ENCODE results near the gene KIAA1217. TPM values are rescaled to one million over a fixed set of nuclear protein-coding genes. Genes with fewer than 3 reads are reported as not detected.

KIAA1217 gene
- total RNA-seq, 1 experiment from 2014 or later, result 23.4 TPM

- TF ChIP-seq ZNF532 (CRISPR knock-in tag; IDR thresholded peaks at IDR 0.05; ENCODE audit: borderline replicate concordance) (no peak), TCF7 (CRISPR knock-in tag; IDR thresholded peaks at IDR 0.05; ENCODE audit: low read depth) (no peak)
Measured at GRCh38 chr10:24375510-24375909, 166.6 kb downstream of the KIAA1217 start (continued).

- CTCF ChIA-PET, result no interaction called here
Measured at GRCh38 chr10:24376731-24377130, 167.8 kb downstream of the KIAA1217 start.

DNA sequence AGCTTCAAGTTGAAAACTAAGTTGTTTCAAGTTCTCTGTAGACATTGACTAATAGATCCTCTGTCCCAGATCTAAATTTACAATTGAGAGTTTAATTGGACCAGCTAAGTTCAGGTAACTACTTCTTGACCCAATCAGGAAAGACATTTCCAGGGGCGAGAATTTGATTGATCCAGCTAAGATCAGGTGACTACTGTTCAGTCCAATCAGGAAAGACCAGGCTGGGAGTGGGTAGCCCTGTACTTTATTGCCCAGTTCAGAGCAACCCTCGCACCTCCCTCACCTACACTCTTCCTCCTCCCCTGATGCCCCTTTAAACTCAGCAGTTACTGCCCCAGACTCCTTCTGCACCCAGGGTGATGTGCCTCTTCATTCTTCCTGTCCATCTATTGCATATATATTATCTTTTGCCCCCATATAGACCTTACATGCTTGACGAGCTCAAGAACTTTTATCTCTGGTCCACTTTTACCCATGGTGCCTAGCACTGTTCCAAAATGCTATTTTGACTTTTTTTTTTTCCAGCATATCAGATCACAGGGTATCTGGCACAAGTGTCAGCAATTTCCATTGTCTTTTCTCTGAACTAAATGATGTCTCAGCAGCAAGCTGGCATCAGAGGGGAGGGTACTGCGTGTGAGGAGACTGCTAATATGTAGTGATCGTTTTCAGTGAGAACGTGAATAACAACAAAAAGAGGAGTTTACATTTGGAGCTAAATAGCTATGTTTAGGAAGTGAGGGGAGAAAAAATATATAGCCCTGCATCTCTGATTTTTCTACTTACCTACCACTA lies 169.4 kb downstream of the KIAA1217 start:
- no peak overlapping the region for H3K4me3 Mint-ChIP-seq
- peaks cover 3% of the 10 kb centered on the region for H3K36me3 Mint-ChIP-seq
- H3K4me1 Mint-ChIP-seq, result peaks cover 47% of the 10 kb centered on the region
- ATAC-seq, result no peak
- POLR2A ChIA-PET, result no interaction called here
- no peaks in the 10 kb centered on the region for H3K27me3 Mint-ChIP-seq (ENCODE audit: low read depth)
- DNase-seq (ENCODE audit: low spot score), result no peak
- peaks cover under 1% of the 10 kb centered on the region; the same call in 1 of the 2 replicates for H3K9me3 Mint-ChIP-seq
- CTCF ChIA-PET, result interaction anchor here (0.6 to 1.0 kb wide), 3 partner anchors 19 to 384 kb away, joined by 3 to 4 read pairs (median 3); no protein-coding TSS in a partner anchor
- no peak overlapping the region for H3K27ac Mint-ChIP-seq
- TF ChIP-seq, protein P1, sequence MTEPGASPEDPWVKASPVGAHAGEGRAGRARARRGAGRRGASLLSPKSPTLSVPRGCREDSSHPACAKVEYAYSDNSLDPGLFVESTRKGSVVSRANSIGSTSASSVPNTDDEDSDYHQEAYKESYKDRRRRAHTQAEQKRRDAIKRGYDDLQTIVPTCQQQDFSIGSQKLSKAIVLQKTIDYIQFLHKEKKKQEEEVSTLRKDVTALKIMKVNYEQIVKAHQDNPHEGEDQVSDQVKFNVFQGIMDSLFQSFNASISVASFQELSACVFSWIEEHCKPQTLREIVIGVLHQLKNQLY (CRISPR knock-in tag; IDR thresholded peaks at IDR 0.05), result no peak
- TF ChIP-seq CTCF (IDR thresholded peaks at IDR 0.05) (no peak), SOX15 (CRISPR knock-in tag; IDR thresholded peaks at IDR 0.05) (no peak), OVOL2 (CRISPR knock-in tag; IDR thresholded peaks at IDR 0.05; ENCODE audit: borderline replicate concordance) (no peak), HMGXB4 (CRISPR knock-in tag; IDR thresholded peaks at IDR 0.05) (no peak), SMAD3 (CRISPR knock-in tag; IDR thresholded peaks at IDR 0.05; ENCODE audit: borderline replicate concordance) (no peak), GABPB1 (CRISPR knock-in tag; IDR thresholded peaks at IDR 0.05) (no peak)
- TF ChIP-seq, protein P2, sequence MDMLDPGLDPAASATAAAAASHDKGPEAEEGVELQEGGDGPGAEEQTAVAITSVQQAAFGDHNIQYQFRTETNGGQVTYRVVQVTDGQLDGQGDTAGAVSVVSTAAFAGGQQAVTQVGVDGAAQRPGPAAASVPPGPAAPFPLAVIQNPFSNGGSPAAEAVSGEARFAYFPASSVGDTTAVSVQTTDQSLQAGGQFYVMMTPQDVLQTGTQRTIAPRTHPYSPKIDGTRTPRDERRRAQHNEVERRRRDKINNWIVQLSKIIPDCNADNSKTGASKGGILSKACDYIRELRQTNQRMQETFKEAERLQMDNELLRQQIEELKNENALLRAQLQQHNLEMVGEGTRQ (CRISPR knock-in tag; IDR thresholded peaks at IDR 0.05), result no peak
- TF ChIP-seq, protein P3, sequence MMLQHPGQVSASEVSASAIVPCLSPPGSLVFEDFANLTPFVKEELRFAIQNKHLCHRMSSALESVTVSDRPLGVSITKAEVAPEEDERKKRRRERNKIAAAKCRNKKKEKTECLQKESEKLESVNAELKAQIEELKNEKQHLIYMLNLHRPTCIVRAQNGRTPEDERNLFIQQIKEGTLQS (CRISPR knock-in tag; conservative IDR thresholded peaks at IDR 0.05), result no peak

More at GRCh38 chr10:24376731-24377130, 167.8 kb downstream of the KIAA1217 start:
- peaks cover 19% of the 10 kb centered on the region for H3K36me3 Mint-ChIP-seq
- peaks cover 16% of the 10 kb centered on the region for H3K9me3 Mint-ChIP-seq
- H3K27me3 Mint-ChIP-seq (ENCODE audit: low read depth), result no peaks in the 10 kb centered on the region
- TF ChIP-seq ZBTB21 (CRISPR knock-in tag; IDR thresholded peaks at IDR 0.05; ENCODE audit: borderline replicate concordance) (no peak), CREB1 (CRISPR knock-in tag; IDR thresholded peaks at IDR 0.05) (no peak), GTF2I (CRISPR knock-in tag; conservative IDR thresholded peaks at IDR 0.05) (no peak), ZNF671 (CRISPR knock-in tag; IDR thresholded peaks at IDR 0.05) (no peak), EMX1 (CRISPR knock-in tag; IDR thresholded peaks at IDR 0.05) (no peak), ELF4 (CRISPR knock-in tag; IDR thresholded peaks at IDR 0.05; ENCODE audit: low read depth) (no peak)
- TF ChIP-seq, protein P4, sequence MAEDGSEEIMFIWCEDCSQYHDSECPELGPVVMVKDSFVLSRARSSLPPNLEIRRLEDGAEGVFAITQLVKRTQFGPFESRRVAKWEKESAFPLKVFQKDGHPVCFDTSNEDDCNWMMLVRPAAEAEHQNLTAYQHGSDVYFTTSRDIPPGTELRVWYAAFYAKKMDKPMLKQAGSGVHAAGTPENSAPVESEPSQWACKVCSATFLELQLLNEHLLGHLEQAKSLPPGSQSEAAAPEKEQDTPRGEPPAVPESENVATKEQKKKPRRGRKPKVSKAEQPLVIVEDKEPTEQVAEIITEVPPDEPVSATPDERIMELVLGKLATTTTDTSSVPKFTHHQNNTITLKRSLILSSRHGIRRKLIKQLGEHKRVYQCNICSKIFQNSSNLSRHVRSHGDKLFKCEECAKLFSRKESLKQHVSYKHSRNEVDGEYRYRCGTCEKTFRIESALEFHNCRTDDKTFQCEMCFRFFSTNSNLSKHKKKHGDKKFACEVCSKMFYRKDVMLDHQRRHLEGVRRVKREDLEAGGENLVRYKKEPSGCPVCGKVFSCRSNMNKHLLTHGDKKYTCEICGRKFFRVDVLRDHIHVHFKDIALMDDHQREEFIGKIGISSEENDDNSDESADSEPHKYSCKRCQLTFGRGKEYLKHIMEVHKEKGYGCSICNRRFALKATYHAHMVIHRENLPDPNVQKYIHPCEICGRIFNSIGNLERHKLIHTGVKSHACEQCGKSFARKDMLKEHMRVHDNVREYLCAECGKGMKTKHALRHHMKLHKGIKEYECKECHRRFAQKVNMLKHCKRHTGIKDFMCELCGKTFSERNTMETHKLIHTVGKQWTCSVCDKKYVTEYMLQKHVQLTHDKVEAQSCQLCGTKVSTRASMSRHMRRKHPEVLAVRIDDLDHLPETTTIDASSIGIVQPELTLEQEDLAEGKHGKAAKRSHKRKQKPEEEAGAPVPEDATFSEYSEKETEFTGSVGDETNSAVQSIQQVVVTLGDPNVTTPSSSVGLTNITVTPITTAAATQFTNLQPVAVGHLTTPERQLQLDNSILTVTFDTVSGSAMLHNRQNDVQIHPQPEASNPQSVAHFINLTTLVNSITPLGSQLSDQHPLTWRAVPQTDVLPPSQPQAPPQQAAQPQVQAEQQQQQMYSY (CRISPR knock-in tag; IDR thresholded peaks at IDR 0.05), result no peak
- peak overlapping the region; percentile 10; the same call in 1 of the 2 replicates for H3K27ac Mint-ChIP-seq
- H3K4me3 Mint-ChIP-seq, result no peak overlapping the region
- ATAC-seq, result no peak
- no peak for DNase-seq (ENCODE audit: low spot score)
- POLR2A ChIA-PET, result no interaction called here
- peaks cover 38% of the 10 kb centered on the region for H3K4me1 Mint-ChIP-seq
